HG03060 (cell line): ENCODE results near the gene FNDC3B.

ENCODE experiments used
- ATAC-seq: cut with Tn5 transposase; IDR thresholded peaks from one replicate; pipeline ENCODE4 v1.9.1; 2021; ENCODE audit warnings: low read depth, moderate number of reproducible peaks; ENCODE audit not compliant: unreplicated experiment

FNDC3B gene

DNA sequence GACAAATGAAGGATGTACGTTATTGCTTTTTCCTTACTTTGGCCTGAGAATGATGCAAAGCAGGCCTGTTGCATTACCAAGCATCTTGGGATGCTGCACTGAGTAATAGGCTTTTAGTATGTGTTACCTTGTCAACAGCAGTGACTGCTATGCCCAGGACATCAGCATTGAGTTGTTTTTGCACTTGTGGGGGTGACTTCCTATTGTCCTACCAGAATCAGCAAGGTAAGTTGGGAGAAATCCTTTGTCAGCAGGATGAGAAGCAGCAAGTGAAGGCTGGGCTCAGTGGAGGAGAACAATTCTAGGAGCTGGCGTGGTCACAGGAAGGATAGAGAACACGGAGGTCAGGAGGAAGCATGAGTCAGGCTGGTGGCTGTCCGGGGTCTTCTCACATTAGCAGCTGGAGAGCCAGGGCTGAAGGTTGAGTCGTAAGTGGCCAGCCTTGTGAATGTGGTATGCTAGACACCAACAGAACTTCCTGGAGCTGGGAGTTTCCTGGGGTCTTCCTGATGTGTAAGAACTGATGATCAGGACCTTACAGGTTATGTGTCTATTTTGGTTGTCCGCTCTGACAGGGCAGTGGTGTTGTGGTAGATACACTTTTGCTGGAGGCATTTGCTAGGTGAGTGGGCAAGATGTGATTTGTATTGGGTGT is 142.7 kb downstream of the FNDC3B start:
- no peak for ATAC-seq

DNA sequence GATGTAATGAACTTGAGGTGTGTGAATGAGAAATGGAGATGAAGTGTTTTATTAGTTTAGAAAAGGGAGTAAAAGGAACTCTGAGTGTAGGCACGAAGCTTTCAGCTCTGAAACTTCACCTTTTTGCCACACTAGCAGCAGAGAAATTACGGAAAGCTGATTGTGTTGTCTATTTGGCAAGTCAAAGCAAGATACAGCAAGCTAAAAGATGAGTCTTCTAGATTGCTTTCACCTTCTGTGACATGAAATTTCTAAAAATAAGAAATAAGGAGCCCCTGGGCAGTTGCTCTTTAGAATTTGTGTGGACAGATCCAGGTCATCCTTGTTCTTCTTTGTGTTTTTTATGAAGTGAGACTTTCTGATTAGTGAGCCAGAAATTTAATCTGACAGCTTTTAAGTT is 143.4 kb downstream of the FNDC3B start:
- no peak for ATAC-seq

DNA sequence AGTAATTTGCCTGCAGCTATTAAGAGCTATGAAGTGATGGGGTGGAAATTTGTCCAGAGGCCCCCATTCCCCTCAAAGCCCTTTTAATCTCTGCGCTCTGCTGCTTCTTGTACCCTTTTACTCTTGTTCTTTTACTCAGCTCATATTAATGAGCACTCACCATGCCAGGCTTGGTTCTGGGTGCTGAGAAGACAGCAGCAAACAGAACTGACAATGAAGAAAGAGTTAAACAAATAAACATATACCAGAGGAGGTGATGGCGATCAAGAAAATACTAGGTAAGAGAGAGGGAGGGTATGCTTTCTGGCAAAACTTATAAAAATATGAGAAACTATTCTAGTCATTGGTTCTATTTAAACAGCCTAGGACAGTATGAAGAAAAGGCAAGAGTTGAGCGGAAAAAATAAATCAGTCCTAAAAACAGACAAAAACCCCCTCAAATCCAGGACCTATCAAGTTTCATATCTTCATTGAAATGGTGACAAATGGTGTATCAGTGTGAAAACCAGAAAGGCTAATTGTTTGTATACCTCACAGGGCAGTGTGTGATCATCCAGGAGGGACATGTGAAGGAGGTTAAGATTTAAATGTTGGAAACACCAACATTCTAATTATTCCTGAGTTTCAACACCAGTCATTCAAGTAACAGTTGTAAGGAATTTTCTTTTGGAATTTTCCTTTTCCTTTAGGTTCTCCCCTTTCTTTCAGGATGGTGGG is 144.9 kb downstream of the FNDC3B start:
- ATAC-seq, result no peak

DNA sequence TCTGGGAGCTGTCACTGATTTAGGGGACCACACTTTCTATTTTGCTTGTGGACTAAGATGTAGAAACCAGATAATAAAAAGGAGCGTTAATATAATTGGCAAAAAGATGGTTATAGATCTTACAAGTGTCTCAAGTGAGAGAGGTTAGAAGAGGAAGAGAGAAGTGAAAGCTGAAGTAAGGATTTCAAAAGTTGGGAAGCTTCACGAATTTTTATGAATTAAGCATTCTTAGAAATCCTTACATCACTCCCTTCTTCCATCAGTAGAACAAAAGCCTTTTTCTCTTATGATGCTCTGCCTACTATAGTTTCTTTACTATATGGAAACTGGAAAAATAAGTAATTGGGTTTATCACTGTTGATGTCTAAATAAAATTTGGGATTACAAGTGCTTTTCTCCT is 146.5 kb downstream of the FNDC3B start:
- ATAC-seq, result no peak

DNA sequence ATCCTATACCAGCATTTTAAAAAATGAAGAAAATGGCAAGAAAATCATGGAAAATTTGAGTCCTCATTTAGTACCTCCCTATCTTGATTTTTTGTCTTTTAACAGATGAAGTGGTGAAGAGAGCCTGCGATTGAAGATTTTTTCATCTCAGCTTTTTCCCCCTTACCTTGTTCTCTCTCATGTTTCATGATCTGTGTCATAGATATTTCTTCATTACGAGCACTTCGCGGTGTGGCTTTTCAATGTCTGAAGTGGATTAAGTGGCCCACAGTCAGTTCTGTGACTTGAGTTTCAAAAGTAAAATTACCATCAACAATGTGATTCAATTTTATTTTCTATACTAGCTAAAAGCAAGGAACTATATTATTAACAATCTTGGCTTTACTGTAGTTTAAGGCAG is 147.2 kb downstream of the FNDC3B start:
- no peak for ATAC-seq

DNA sequence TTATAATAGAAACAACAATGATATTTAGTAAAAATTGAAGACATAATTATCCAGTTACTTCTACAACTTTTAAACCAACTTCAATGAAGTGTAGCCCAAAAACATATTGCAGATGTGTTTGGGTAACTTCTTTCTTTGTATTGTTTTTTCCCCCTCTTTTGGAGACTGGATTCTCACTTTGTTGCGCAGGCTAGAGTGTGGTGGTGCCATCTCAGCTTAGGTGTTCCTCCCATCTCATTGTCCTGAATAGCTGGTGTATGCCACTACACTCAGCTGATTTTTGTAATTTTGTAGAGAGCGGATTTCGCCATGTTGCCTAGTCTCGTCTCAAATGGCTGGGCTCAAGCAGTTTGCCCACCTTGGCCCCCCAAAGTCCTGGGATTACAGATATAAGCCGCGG is 148.1 kb downstream of the FNDC3B start:
- ATAC-seq, result no peak

DNA sequence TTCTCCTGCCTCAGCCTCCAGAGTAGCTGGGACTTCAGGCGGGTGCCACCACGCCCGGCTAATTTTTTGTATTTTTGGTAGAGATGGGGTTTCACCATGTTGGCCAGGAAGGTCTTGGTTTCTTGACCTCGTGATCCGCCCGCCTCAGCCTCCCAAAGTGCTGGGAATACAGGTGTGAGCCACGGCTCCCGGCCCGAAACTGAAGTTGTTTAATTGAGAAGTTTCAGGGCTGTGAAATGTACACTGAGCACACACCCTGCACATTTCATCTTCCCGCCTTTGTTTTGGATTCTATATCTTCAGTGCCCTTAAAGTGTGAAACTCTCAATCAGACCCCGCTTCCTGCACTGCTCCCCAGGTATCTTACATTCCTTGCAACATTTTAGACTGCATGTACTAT is 149.1 kb downstream of the FNDC3B start:
- ATAC-seq, result no peak

DNA sequence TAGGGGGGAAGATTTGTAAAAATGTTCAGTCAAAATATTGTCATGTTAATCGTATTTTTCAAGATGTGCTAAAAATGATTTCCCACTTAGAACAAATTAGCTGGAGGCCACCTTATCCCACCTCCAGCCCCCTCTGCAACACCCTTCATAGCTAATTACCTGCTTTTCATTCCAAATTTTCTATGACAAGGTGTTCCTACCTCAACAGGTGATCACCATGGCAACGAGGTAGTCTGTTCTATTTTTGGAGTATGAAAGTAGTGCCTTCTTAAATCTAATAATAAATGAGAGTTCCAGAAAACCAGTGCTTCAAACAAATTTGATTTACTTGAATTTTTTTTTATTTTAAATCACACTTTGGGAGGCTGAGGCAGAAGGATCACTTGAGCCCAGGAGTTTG is 149.8 kb downstream of the FNDC3B start:
- no peak for ATAC-seq

DNA sequence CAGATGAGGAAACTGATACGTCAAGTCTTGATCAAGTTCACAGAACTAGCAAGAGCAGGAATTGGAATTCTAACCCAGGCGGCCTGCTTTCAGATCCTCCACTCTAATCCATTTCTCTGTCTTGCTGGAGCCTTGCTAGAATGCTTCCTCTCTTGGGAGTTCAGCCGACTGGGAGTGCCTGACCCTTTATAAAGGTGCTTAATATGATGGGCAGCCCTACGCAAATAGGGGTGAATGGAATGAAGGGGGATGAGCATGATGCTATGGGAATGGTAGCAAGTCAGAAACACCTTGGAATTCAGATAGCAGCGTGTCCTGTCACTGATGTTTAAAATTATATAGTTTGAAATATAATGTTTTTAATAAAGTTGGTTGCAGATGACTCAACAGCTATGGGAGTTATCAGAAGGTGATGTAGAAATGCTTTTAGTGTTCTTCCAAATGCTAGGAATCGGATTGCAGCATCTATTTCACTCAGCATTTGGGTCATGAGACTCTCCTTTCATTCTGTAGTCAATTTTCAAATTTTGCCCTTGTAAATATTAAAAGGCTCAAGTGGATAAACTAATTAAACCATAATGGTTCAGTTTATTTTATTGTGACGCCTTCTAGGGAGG is 150.7 kb downstream of the FNDC3B start:
- no peak for ATAC-seq

DNA sequence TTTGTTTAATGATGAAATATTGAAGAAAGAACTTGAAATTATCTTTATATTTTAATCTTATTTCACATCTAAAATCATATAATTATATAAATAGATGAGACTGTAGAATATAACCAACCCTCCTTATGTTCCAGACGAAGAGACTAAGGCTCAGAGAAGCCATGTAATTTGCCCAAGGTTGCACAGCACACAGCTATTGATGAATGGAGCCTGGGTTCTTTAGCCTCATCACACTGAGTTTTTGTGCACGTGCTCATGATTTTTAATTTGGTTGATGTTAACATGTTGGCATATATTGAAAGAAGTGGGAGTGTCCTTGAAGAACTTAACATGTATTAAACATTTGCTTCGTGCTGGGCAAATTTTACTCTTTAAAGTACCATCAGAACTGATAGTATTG is 151.6 kb downstream of the FNDC3B start:
- ATAC-seq, result no peak

DNA sequence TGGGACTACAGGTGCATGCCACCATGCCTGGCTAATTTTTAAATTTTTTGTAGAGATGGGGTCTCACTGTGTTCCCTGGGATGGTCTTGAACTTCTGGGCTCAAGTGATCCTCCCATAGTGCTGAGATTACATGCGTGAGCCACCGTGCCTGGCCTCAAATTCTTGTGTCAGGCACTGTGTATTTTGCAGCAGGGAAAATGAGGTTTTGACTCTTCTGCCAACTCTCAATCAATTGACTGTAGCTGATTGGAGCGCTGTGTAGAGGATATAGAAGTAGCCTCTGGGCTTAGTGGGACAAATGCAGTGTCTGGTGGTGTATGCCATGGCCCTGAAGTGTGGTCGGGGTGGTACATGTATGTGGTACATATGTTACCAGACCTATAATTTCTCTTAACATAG is 152.3 kb downstream of the FNDC3B start:
- no peak for ATAC-seq

DNA sequence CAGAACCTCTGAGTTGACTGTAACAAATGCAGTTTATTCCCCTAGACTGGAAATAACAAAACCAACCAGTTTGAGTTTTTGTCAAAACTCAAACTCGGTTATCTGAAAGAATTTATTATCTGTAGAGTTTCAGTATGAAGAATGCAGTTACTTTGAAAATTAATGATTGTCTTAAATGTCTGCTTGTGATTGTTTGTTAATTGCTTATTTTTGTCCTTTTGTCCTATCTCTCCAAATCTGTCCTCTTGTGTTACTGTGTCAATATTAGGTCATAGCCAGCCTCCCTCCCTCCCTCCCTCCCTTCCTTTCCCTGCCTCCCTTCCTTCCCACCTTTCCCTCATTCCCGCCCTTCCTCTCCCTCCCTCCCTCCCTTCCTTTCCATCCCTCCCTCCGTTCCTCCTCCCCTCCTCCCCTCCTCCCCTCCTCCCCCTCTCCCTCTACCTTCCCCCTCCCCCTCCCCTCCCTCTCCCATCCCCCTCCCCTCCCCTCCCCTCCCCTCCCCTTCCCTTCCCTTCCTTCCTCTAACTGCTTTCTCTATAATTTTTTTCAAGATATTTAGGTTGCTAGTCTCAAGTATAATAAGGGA is 153.5 kb downstream of the FNDC3B start:
- ATAC-seq, result no peak

DNA sequence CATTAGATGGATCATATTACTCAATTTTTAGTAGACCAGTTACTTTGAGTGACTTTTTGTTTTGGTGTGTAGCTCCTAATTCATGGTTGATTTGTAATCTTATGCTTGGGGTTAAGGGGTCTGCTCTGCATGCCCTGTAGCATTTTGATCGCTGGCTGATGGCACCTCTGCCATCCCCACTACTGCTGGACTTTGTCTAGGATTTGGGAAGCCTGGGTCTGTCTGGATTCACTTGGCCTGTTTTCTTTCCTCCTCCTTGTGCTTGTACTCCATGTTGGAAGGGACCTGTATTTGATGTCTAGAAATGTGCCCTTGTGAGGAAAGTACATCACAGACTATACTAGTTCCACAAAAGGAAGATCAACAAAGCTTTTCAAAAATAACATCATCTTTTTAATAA is 154.1 kb downstream of the FNDC3B start:
- no peak for ATAC-seq

DNA sequence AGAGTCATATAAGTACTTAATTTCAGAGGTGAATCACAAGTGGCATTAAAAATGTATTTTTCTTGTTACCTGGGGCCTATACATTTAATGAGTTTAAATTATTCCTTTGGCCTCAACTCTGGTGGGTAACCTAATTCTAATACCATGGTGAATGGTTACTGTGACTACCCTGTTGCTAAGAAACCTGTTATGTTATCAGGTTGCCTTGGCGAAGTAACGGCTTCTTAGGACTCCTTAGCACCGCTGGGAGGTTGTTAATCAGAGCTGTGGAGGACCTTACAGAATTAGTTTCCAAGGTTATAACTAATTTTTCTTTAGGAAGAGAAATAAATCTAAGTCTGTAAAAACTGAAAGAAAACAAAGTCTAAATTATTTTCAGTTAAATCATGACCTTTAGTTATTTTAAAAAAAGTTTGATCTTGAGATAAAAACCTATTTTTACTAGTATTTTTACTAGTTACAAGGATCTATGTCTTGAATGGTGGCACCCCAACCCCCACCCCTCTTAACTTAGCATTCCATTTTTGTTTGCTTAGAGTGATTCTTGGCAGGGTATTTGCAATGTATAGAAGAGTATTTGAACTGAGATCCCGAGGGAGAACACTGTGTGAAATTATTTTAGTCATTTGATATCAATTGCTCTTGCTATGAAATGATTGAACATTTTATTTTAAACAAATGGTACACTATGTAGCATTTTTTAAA is 155.5 kb downstream of the FNDC3B start:
- ATAC-seq, result no peak

DNA sequence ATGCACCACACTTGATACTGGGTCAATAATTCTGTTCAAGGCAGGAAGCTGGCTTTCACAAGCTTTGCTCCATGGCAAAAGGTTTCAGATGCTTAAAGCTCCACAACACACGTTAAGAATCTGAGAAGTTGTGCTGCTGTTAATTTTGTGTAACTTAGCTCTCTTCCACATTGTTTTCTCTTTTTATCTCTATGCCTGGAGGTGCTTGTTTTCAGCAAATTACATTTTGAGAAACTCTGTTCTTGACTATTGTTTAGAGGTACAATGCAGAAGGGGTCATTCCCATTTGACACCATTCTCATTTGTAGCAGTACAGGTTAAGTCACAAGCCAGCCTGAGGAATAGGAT is 156.0 kb downstream of the FNDC3B start:
- no peak for ATAC-seq

DNA sequence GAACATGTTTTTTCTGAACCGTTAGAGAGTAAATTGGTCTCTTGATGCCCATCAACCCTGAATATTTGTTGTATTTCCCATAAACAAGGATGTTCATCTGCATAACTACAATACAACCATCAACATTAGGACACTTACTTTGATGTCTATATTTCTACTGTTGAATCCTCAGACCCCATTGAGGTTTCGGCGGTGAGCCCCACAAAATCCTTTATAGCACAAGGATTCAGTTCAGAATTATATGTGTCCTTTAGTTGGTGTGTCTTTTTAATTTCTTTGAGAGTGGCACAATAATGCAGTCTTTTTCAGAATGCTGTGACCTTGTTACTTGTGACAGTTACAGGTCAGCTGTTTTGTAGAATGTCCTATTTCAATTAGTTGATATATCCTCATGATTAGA is 158.0 kb downstream of the FNDC3B start:
- ATAC-seq, result no peak

DNA sequence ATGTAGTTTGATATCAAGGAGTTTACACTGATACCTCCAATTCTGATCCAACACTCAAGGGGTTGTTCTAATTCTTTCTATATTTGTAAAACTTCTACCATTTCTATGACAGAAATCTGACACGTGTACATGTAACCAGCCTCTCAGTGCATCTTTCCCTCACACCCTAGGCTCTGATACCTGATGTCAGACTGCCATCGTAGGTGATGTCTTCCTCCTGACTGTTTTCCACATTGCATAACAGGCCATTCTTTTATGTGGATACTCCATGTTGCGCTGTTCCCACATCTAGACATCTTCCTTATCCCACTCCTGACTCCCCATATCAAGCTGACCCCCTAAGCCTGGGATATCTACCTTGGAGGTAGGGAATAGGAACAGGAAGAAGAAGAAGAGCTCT is 159.1 kb downstream of the FNDC3B start:
- ATAC-seq, result no peak

DNA sequence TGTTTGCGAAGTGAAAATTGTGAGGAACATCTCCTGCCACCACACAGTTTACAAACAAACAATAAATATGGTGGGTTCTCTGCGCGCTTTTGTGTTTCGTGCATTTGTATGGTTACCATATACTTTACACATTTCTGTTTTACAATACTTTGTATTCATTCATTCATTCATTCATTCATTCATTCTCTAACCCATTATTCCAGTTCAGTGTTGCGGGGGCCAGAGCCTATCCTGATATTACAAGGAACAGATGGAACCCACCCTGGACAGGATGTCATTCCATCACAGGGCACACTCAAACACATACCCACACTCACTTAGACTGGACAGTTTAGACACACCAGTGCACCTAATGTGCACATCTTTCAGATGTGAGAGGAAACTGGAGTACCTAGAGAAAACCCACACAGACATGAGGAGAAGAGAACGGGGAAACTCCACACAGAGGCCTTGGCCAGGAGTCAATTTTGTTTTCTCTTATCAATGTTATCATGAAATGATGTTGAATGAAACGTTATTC is 160.5 kb downstream of the FNDC3B start:
- ATAC-seq, result no peak

DNA sequence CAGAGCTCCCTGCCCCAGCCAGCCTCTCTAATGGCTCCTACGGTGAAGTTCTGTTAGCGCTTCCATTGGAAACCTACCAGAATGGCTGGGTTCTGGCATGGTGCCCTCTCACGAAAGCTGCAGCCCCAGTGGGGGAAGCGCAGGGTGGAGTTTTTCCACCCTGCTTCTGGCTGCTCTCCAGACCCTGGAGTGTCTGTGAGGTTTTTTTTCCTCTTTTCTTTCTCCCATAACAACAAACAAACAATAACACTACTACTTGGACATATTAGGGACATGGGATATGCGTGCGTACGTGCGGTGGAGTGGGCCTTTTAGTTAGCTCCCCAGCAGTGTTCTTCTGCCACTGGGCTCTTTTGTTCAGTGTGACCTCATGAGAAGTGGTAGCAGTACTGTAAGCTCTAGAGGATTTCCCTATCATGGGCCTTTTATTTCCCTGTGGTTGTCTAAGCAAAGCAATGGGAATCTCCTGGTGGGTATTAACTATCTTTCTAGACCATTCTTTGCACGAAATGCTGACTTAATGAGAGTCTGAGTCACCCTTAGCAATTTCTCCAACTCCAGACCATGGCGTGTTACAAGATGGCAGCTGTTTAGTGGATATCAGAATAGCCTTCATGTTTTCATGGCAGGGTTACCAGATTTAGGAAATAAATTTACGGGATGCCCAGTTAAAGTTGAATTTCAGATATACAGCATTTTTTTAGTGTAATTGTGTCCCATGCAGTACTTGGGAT is 161.9 kb downstream of the FNDC3B start:
- ATAC-seq, result no peak

DNA sequence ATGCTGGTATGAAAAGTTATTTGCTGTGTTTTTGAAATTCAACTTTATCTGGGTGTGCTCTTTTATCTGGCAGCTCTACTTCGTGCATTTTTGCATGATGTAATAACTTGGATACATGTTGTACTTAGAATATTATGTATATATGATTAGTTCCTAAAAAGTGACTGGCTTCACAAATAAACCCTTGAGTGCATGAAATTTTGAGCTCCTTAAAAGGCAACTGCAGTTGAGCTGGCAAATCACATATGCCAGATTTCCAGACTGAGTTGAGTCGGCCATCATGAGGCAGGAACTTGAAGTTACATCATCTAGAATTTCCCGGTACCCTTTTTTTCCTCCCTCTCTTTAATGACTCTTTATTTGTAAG is 162.5 kb downstream of the FNDC3B start:
- ATAC-seq, result no peak
